ENCODE results near the gene EXOC3. TPM values are rescaled to one million over a fixed set of nuclear protein-coding genes. Genes with fewer than 3 reads are reported as not detected.

EXOC3 gene
- total and polyA plus RNA-seq, 2 of the 4 experiments (the other 2 are of a cell fraction), result 35.1 to 47.5 TPM

- 0 out of 2 replicates have a peak, but pooled peaks cover 3% of the 10 kb centered on the region for H4K20me1 ChIP-seq (ENCODE audit: insufficient read depth, low read length)
- H3K56ac ChIP-seq (ENCODE audit: extremely low read depth, insufficient read depth, low read length), result no peak overlapping the region
- no peak for TF ChIP-seq RAD21 (IDR thresholded peaks at IDR 0.05; ENCODE audit: low read length)
- no peak for TF ChIP-seq FOS (IDR thresholded peaks at IDR 0.05; ENCODE audit: low read depth, low read length)
- TF ChIP-seq USF2 (IDR thresholded peaks at IDR 0.05; ENCODE audit: low read depth, low read length), result no peak
- TF ChIP-seq CEBPB (IDR thresholded peaks at IDR 0.05; ENCODE audit: low read depth, low read length), result no peak
- TF ChIP-seq RFX5 (IDR thresholded peaks at IDR 0.05; ENCODE audit: low read depth, low read length), result no peak
- TF ChIP-seq MXI1 (IDR thresholded peaks at IDR 0.05; ENCODE audit: borderline replicate concordance, low read depth, low read length), result no peak
- TF ChIP-seq CTCF (conservative IDR thresholded peaks at IDR 0.05; ENCODE audit: low read depth, low read length), result no peak
- TF ChIP-seq ELK1 (IDR thresholded peaks at IDR 0.05; ENCODE audit: borderline replicate concordance, low read depth, low read length), result no peak
- no peak for TF ChIP-seq RCOR1 (IDR thresholded peaks at IDR 0.05; ENCODE audit: insufficient replicate concordance, low read length)
- no peak for TF ChIP-seq MAFK (IDR thresholded peaks at IDR 0.05; ENCODE audit: low read depth, low read length)
- no peak overlapping the region for H2BK5ac ChIP-seq (ENCODE audit: low read depth, low read length, poor library complexity, severe bottlenecking)
- no peak overlapping the region for H3K14ac ChIP-seq (replicated peaks; ENCODE audit: low read depth, low read length)
- H2BK15ac ChIP-seq (ENCODE audit: low read depth, low read length), result no peak overlapping the region
- dilution Hi-C loops (cut with HindIII; ENCODE audit: low sequenced_read_pairs, unreplicated experiment) (no loop called here), in situ Hi-C loops (cut with MboI; ENCODE audit: low sequenced_read_pairs) (no loop called here), intact Hi-C loops (cut with micrococcal nuclease) (no loop called here)
- peaks cover 67% of the 10 kb centered on the region for H3K36me3 ChIP-seq (ENCODE audit: control insufficient read depth, insufficient read depth, low read length)
- no peak overlapping the region for H2AK5ac ChIP-seq (ENCODE audit: low read depth, low read length)
- H3K4me3 ChIP-seq (ENCODE audit: insufficient read depth, low read depth, low read length), result no peak overlapping the region
- BruUV-seq (replicated peaks), result no TSS peak
- H2BK20ac ChIP-seq (ENCODE audit: low read depth, low read length), result no peak overlapping the region
- H2BK120ac ChIP-seq (ENCODE audit: low read depth, low read length), result no peak overlapping the region
- DNase-seq (no peak), ATAC-seq (ENCODE audit: low read depth) (no peak)
- H3K9ac ChIP-seq (ENCODE audit: low read depth, low read length), result no peak overlapping the region
- no peak overlapping the region for H3K23ac ChIP-seq (ENCODE audit: low read depth, low read length)
- H2AFZ ChIP-seq (replicated peaks; ENCODE audit: low read length, poor library complexity), result no peak overlapping the region
- H4K8ac ChIP-seq (ENCODE audit: low read depth in 2 of 2, low read length in 2 of 2), result no peak overlapping the region
- H3K9me1 ChIP-seq (ENCODE audit: insufficient read depth, low read length), result peaks cover 12% of the 10 kb centered on the region; the same call in 1 of the 2 replicates
- POLR2A ChIA-PET (ENCODE audit: unreplicated experiment), result no interaction called here
- no peak overlapping the region for H4K5ac ChIP-seq (ENCODE audit: low read depth, low read length)
- CTCF ChIA-PET, result no interaction called here
- no peaks in the 10 kb centered on the region for H3K9me3 ChIP-seq (ENCODE audit: control insufficient read depth, insufficient read depth, low read length)
- H3K18ac ChIP-seq (ENCODE audit: low read depth, low read length), result no peak overlapping the region
- no peak overlapping the region for H3K4me2 ChIP-seq (ENCODE audit: low read depth, low read length)
- H4K91ac ChIP-seq (ENCODE audit: insufficient read depth, low read depth, low read length), result no peak overlapping the region
- H3K4me1 ChIP-seq (ENCODE audit: control insufficient read depth, insufficient read depth, low read length), result peaks cover 2% of the 10 kb centered on the region
- no peak overlapping the region for H3K27ac ChIP-seq (ENCODE audit: insufficient read depth, low read length)
- H3K79me1 ChIP-seq (ENCODE audit: low read depth in 1 of 2, low read length in 2 of 2), result peaks cover 4 to 28% of the 10 kb centered on the region in 2 experiments
- no peak overlapping the region for H2AK9ac ChIP-seq (replicated peaks; ENCODE audit: low read depth, low read length, poor library complexity)
- no CpG with 5 or more reads among the region's 7 CpGs for WGBS, 2 experiments (ENCODE audit: extremely low coverage in 2 of 2, insufficient read length in 1 of 2)
- no peak overlapping the region for H3K4ac ChIP-seq (ENCODE audit: low read depth, low read length)
- no peaks in the 10 kb centered on the region for H3K27me3 ChIP-seq (ENCODE audit: control insufficient read depth, insufficient read depth, low read length)
Observed at GRCh38 chr5:463301-463700, 20.3 kb downstream of the EXOC3 start.
